Ectodermal cell (in vitro differentiated cells): Measurements from ENCODE around the gene FAM83C.
A peak's percentile ranks its signal among the peaks of the same experiment; 100 is the strongest.
"Not testable (repeated sequence)": the region's sequence is repeated elsewhere in the genome, so short reads cannot be mapped to it uniquely, and the experiment has no call there.

Experiments
- H3K27ac ChIP-seq: 2 replicates; pipeline ENCODE4 v1.7.0; 2013; ENCODE audit warnings: mild to moderate bottlenecking, low read depth, low read length; ENCODE audit not compliant: insufficient read depth, poor library complexity, severe bottlenecking
- H3K27me3 ChIP-seq: 2 replicates; pipeline ENCODE4 v1.7.0; 2013; ENCODE audit warnings: mild to moderate bottlenecking, low read length; ENCODE audit not compliant: insufficient read depth, control insufficient read depth, poor library complexity, severe bottlenecking
- H3K36me3 ChIP-seq: one replicate; pipeline ENCODE4 v1.7.0; 2013; ENCODE audit warnings: low read length; ENCODE audit not compliant: control insufficient read depth, insufficient read depth
- H3K4me1 ChIP-seq: one replicate; pipeline ENCODE4 v1.7.0; 2013; ENCODE audit warnings: low read length; ENCODE audit not compliant: control insufficient read depth, insufficient read depth
- H3K4me3 ChIP-seq: 2 replicates; pipeline ENCODE4 v1.7.0; 2013; ENCODE audit warnings: low read depth, low read length, control low read depth; ENCODE audit not compliant: insufficient read depth
- H3K9me3 ChIP-seq: 2 replicates; pipeline ENCODE4 v1.7.0; 2013; ENCODE audit warnings: mild to moderate bottlenecking, low read length, moderate library complexity; ENCODE audit not compliant: control insufficient read depth
- WGBS, 2 experiments: methylation state at CpG; one replicate each; pipeline ENCODE4 v1.1.7; 2013; ENCODE audit warnings: missing lambda C conversion rate in 2 of 2; 5-methylcytosine and 5-hydroxymethylcytosine counted together

Gene FAM83C

GRCh38 chr20:35263532-35264341 lies 28.5 kb downstream of the FAM83C start:
- Histone ChIP-seq H3K4me3 (no peak overlapping the region), H3K27ac (peak overlapping the region; percentile 96), H3K36me3 (no peaks in the 10 kb centered on the region), H3K9me3 (no peaks in the 10 kb centered on the region), H3K27me3 (no peaks in the 10 kb centered on the region), H3K4me1 (peaks cover 28% of the 10 kb centered on the region)
- WGBS, 2 experiments = 78 to 80% methylated on average over 17 of the region's 17 CpGs

- not testable (repeated sequence) for H3K4me3 ChIP-seq, H3K27me3 ChIP-seq, H3K9me3 ChIP-seq, H3K36me3 ChIP-seq
- Histone ChIP-seq H3K4me1 (peaks cover 28% of the 10 kb centered on the region), H3K27ac (peak overlapping the region; percentile 96)
- 8 to 10% methylated on average over 5 of the region's 8 CpGs for WGBS, 2 experiments
Measured at GRCh38 chr20:35262731-35263531, 29.3 kb downstream of the FAM83C start.

- H3K9me3 ChIP-seq, H3K4me3 ChIP-seq, H3K27me3 ChIP-seq, H3K36me3 ChIP-seq: not testable (repeated sequence)
- Histone ChIP-seq H3K27ac (peak overlapping the region; percentile 71), H3K4me1 (peaks cover 28% of the 10 kb centered on the region)
- 3 to 4% methylated on average over 6 to 7 of the region's 10 CpGs for WGBS, 2 experiments
Measured at GRCh38 chr20:35262321-35262720, 29.9 kb downstream of the FAM83C start.

GRCh38 chr20:35260426-35260825 lies 31.8 kb downstream of the FAM83C start:
- Histone ChIP-seq H3K27me3 (no peaks in the 10 kb centered on the region), H3K9me3 (no peaks in the 10 kb centered on the region), H3K27ac (peak overlapping the region; percentile 2), H3K4me3 (no peak overlapping the region), H3K36me3 (no peaks in the 10 kb centered on the region), H3K4me1 (peaks cover 28% of the 10 kb centered on the region)
- 72 to 74% methylated on average over 6 of the region's 6 CpGs for WGBS, 2 experiments

GRCh38 chr20:35257175-35257909 lies 34.9 kb downstream of the FAM83C start:
- H3K27me3 ChIP-seq = no peaks in the 10 kb centered on the region
- no peak overlapping the region for H3K4me3 ChIP-seq
- no peaks in the 10 kb centered on the region for H3K9me3 ChIP-seq
- H3K36me3 ChIP-seq = no peaks in the 10 kb centered on the region
- H3K4me1 ChIP-seq = peaks cover 15% of the 10 kb centered on the region
- no peak overlapping the region for H3K27ac ChIP-seq
- 91 to 92% methylated on average over 8 of the region's 8 CpGs for WGBS, 2 experiments

- Histone ChIP-seq H3K9me3 (no peaks in the 10 kb centered on the region), H3K27me3 (no peaks in the 10 kb centered on the region), H3K4me1 (no peaks in the 10 kb centered on the region), H3K36me3 (no peaks in the 10 kb centered on the region), H3K4me3 (no peak overlapping the region), H3K27ac (no peak overlapping the region)
- 95 to 97% methylated on average over 12 of the region's 12 CpGs for WGBS, 2 experiments
Measured at GRCh38 chr20:35254448-35254999, 37.7 kb downstream of the FAM83C start.

- Histone ChIP-seq H3K27ac (no peak overlapping the region), H3K36me3 (no peaks in the 10 kb centered on the region), H3K4me3 (no peak overlapping the region), H3K27me3 (no peaks in the 10 kb centered on the region), H3K9me3 (no peaks in the 10 kb centered on the region), H3K4me1 (no peaks in the 10 kb centered on the region)
- 78 to 81% methylated on average over 3 of the region's 3 CpGs for WGBS, 2 experiments
Measured at GRCh38 chr20:35253010-35253409, 39.2 kb downstream of the FAM83C start.

GRCh38 chr20:35252598-35252997 lies 39.6 kb downstream of the FAM83C start:
- H3K36me3 ChIP-seq, H3K27me3 ChIP-seq, H3K4me1 ChIP-seq, H3K27ac ChIP-seq, H3K4me3 ChIP-seq, H3K9me3 ChIP-seq: not testable (repeated sequence)
- WGBS, 2 experiments = 89 to 92% methylated on average over 2 of the region's 2 CpGs

GRCh38 chr20:35252037-35252461 lies 40.2 kb downstream of the FAM83C start:
- H3K4me1 ChIP-seq = no peaks in the 10 kb centered on the region
- no peak overlapping the region for H3K4me3 ChIP-seq
- no peaks in the 10 kb centered on the region for H3K9me3 ChIP-seq
- WGBS, 2 experiments = 57 to 59% methylated on average over 2 of the region's 2 CpGs
- no peaks in the 10 kb centered on the region for H3K27me3 ChIP-seq
- H3K27ac ChIP-seq = no peak overlapping the region
- no peaks in the 10 kb centered on the region for H3K36me3 ChIP-seq

- H3K4me3 ChIP-seq = no peak overlapping the region
- H3K36me3 ChIP-seq = no peaks in the 10 kb centered on the region
- 93 to 96% methylated on average over 2 of the region's 2 CpGs for WGBS, 2 experiments
- no peaks in the 10 kb centered on the region for H3K9me3 ChIP-seq
- H3K4me1 ChIP-seq = no peaks in the 10 kb centered on the region
- no peaks in the 10 kb centered on the region for H3K27me3 ChIP-seq
- H3K27ac ChIP-seq = no peak overlapping the region
Measured at GRCh38 chr20:35251613-35251940, 40.6 kb downstream of the FAM83C start.
